AG09319 (cell line): Measurements from ENCODE around the gene MSRB3.

Experiments used
- DNase-seq: peaks from one replicate; pipeline ENCODE4 v3.0.0-alpha.2; 2010; ENCODE audit warnings: low read depth; ENCODE audit errors: extremely low read depth
- CTCF ChIP-seq: IDR thresholded peaks from 2 replicates; pipeline ENCODE4 v1.5.1; 2011; ENCODE audit warnings: low read depth, mild to moderate bottlenecking, inconsistent platforms, low read length, moderate library complexity

The MSRB3 gene

GRCh38 chr12:65278576-65279368, at the start of gene MSRB3:
Gene MSRB3 (plus strand): TSS chr12:65278683. CDS start chr12:65308580, 29,897 bp downstream.
- TF ChIP-seq CTCF: peak; percentile 4
- DNase-seq: peak; percentile 59

GRCh38 chr12:65229441-65229840, 49.0 kb upstream of the MSRB3 start:
- TF ChIP-seq CTCF: no peak
- DNase-seq: peak; percentile 11

- TF ChIP-seq CTCF: peak; percentile 36
Measured at GRCh38 chr12:65232476-65233077, 45.9 kb upstream of the MSRB3 start.

GRCh38 chr12:65237153-65237552, 41.3 kb upstream of the MSRB3 start:
- no peak for DNase-seq
- no peak for TF ChIP-seq CTCF

More at GRCh38 chr12:65232476-65233077, 45.9 kb upstream of the MSRB3 start:
- no peak for DNase-seq

- TF ChIP-seq CTCF: no peak
- no peak for DNase-seq
Measured at GRCh38 chr12:65238609-65239008, 39.9 kb upstream of the MSRB3 start.

GRCh38 chr12:65248656-65249633, 29.5 kb upstream of the MSRB3 start:
- no peak for DNase-seq
- TF ChIP-seq CTCF: no peak
